Neural cell (in vitro differentiated cells): ENCODE measurements around the gene TSPAN17.

Source experiments
- CTCF ChIP-seq: fragments of 450-650 bp; IDR thresholded peaks from 2 replicates; pipeline ENCODE4 v1.5.1; 2014; ENCODE audit warnings: antibody characterized with exemption, mild to moderate bottlenecking, moderate library complexity; ENCODE audit not compliant: poor library complexity, severe bottlenecking
- EP300 ChIP-seq: fragments of 450-650 bp; conservative IDR thresholded peaks from 2 replicates; pipeline ENCODE4 v1.6.1; 2014; ENCODE audit warnings: antibody characterized with exemption, mild to moderate bottlenecking, moderate library complexity; ENCODE audit not compliant: poor library complexity, severe bottlenecking
- MXI1 ChIP-seq: fragments of 450-650 bp; conservative IDR thresholded peaks from 2 replicates; pipeline ENCODE4 v1.6.1; 2014; ENCODE audit warnings: antibody characterized with exemption, mild to moderate bottlenecking; ENCODE audit not compliant: poor library complexity, severe bottlenecking
- RAD21 ChIP-seq: fragments of 450-650 bp; conservative IDR thresholded peaks from 2 replicates; pipeline ENCODE4 v1.6.1; 2014; ENCODE audit warnings: antibody characterized with exemption, mild to moderate bottlenecking, moderate library complexity
- REST ChIP-seq: IDR thresholded peaks from 2 replicates; pipeline ENCODE4 v1.6.1; 2012; ENCODE audit warnings: borderline replicate concordance
- SMC3 ChIP-seq: fragments of 450-650 bp; conservative IDR thresholded peaks from 2 replicates; pipeline ENCODE4 v1.6.1; 2014; ENCODE audit warnings: antibody characterized with exemption, mild to moderate bottlenecking, moderate library complexity; ENCODE audit not compliant: poor library complexity

- TF ChIP-seq CTCF (no peak), REST (no peak), RAD21 (no peak), SMC3 (no peak), EP300 (no peak), MXI1 (no peak)
Measured at GRCh38 chr5:176659512-176659839, 12.2 kb downstream of the TSPAN17 start.
